Ishikawa (cell line): ENCODE data around the gene CSTF3.

ENCODE experiments used
- CEBPB ChIP-seq: IDR thresholded peaks from 2 replicates; pipeline ENCODE4 v1.6.1; 2012
- CREB1 ChIP-seq: IDR thresholded peaks from 2 replicates; pipeline ENCODE4 v1.6.1; 2012; ENCODE audit warnings: low read depth
- EGR1 ChIP-seq: IDR thresholded peaks from 2 replicates; pipeline ENCODE4 v1.6.1; 2012
- EP300 ChIP-seq: IDR thresholded peaks from 2 replicates; pipeline ENCODE4 v1.6.1; 2012; ENCODE audit warnings: borderline replicate concordance
- FOXM1 ChIP-seq: IDR thresholded peaks from 2 replicates; pipeline ENCODE4 v1.6.1; 2012; ENCODE audit warnings: low read depth, borderline replicate concordance
- NFIC ChIP-seq: IDR thresholded peaks from 2 replicates; pipeline ENCODE4 v1.6.1; 2012
- RAD21 ChIP-seq: IDR thresholded peaks from 2 replicates; pipeline ENCODE4 v1.6.1; 2012; ENCODE audit warnings: low read depth
- TAF1 ChIP-seq: IDR thresholded peaks from 2 replicates; pipeline ENCODE4 v1.6.1; 2012; ENCODE audit warnings: low read depth, mild to moderate bottlenecking
- TCF12 ChIP-seq: IDR thresholded peaks from 2 replicates; pipeline ENCODE4 v1.6.1; 2012; ENCODE audit warnings: low read depth
- TEAD4 ChIP-seq: IDR thresholded peaks from 2 replicates; pipeline ENCODE4 v1.6.1; 2012
- YY1 ChIP-seq: IDR thresholded peaks from 2 replicates; pipeline ENCODE4 v1.6.1; 2012; ENCODE audit warnings: low read depth
- ZBTB7A ChIP-seq: IDR thresholded peaks from 2 replicates; pipeline ENCODE4 v1.6.1; 2012; ENCODE audit warnings: low read depth
- TF ChIP-seq, protein P1 (sequence below): IDR thresholded peaks from 2 replicates; pipeline ENCODE4 v1.6.1; 2012; ENCODE audit warnings: low read depth, mild to moderate bottlenecking
- TF ChIP-seq, protein P2 (sequence below): IDR thresholded peaks from 2 replicates; pipeline ENCODE4 v1.6.1; 2012
- TF ChIP-seq, protein P3 (sequence below): IDR thresholded peaks from 2 replicates; pipeline ENCODE4 v1.6.1; 2012

CSTF3 gene

DNA sequence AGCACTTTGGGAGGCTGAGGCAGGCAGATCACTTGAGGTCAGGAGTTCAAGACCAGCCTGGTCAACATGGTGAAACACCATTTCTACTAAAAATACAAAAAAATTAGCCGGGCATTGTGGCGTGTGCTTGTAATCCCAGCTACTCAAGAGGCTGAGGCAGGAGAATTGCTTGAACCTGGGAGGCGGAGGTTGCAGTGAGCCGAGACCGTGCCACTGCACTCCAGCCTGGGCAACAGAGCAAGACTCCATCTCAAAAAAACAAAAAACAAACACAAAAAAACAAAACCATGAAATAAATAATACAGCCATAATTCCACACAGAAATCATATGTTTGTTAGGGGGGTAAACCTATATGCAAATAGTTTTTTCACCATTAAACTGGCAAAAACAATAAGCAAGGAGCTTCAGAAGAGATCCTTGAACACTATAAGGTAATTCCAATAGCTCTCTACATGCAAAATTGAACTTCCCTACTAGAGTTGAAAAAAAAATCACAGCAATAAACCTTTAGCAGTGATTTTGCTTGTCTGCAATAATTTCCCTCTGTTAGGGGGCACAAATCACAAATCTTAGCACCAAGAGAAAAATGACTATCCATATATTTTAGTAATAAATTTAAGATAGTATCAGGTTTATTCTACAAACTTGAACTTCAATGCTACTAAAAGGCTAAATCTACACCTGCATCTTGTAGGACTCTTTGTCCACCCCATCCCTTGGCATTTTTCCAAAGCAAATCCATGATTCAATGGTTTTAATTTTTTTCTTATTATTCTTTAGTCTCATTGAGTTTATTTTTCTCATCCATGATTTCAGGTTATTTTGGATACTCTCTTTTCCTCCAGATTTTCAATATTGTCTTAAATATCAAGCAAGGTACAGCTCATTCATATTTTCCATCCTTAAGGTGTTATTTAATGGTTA lies 3.9 kb downstream of the CSTF3 start:
- TF ChIP-seq EGR1 (no peak), FOXM1 (no peak), EP300 (no peak), TCF12 (no peak), TEAD4 (no peak)

DNA sequence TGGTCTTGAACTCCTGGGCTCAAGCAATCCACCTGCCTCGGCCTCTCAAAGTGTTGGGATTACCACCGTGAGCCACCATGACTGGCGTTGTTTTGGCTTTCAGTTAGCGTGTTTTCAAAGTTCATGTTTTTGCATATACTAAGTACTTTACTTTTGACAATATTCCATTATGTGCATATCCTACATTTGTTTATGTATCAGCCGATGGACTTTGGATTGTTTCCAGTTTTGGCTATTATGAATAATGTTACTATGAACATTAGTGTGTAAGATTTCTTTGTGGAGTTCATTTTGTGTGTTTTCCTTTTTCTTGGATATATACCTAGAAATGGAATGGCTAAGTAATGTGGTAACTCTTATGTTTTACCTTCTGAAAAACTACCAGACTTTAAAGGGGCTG lies 9.9 kb downstream of the CSTF3 start:
- no peak for TF ChIP-seq ZBTB7A
- TF ChIP-seq TAF1 = no peak
- no peak for TF ChIP-seq RAD21
- TF ChIP-seq, protein P1, sequence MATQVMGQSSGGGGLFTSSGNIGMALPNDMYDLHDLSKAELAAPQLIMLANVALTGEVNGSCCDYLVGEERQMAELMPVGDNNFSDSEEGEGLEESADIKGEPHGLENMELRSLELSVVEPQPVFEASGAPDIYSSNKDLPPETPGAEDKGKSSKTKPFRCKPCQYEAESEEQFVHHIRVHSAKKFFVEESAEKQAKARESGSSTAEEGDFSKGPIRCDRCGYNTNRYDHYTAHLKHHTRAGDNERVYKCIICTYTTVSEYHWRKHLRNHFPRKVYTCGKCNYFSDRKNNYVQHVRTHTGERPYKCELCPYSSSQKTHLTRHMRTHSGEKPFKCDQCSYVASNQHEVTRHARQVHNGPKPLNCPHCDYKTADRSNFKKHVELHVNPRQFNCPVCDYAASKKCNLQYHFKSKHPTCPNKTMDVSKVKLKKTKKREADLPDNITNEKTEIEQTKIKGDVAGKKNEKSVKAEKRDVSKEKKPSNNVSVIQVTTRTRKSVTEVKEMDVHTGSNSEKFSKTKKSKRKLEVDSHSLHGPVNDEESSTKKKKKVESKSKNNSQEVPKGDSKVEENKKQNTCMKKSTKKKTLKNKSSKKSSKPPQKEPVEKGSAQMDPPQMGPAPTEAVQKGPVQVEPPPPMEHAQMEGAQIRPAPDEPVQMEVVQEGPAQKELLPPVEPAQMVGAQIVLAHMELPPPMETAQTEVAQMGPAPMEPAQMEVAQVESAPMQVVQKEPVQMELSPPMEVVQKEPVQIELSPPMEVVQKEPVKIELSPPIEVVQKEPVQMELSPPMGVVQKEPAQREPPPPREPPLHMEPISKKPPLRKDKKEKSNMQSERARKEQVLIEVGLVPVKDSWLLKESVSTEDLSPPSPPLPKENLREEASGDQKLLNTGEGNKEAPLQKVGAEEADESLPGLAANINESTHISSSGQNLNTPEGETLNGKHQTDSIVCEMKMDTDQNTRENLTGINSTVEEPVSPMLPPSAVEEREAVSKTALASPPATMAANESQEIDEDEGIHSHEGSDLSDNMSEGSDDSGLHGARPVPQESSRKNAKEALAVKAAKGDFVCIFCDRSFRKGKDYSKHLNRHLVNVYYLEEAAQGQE = no peak
- TF ChIP-seq EP300 = no peak
- TF ChIP-seq, protein P2, sequence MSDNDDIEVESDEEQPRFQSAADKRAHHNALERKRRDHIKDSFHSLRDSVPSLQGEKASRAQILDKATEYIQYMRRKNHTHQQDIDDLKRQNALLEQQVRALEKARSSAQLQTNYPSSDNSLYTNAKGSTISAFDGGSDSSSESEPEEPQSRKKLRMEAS = no peak
- TF ChIP-seq FOXM1 = no peak
- TF ChIP-seq EGR1 = no peak
- TF ChIP-seq CEBPB = no peak

DNA sequence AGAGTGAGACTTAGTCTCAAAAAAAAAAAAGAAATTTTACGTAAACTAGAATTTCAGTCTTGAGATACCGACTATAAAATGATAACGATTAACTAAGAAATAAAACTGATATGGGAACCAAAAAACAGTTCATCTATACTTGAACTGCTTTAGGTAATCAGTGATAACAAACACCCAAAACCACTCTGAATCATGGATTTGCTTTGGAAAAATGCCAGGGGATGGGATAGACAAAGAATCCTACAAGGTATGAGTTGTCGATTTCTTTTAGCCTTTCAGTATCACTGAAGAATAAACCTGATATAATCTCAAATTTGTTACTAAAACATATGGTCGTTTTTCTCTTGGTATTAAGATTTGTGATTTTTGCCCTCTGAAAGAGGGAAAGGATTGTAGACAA lies 13.7 kb downstream of the CSTF3 start:
- TF ChIP-seq TAF1 = no peak
- TF ChIP-seq YY1 = no peak
- no peak for TF ChIP-seq CEBPB
- TF ChIP-seq, protein P1 = no peak
- no peak for TF ChIP-seq NFIC
- no peak for TF ChIP-seq EP300
- no peak for TF ChIP-seq RAD21
- no peak for TF ChIP-seq ZBTB7A
- no peak for TF ChIP-seq EGR1

DNA sequence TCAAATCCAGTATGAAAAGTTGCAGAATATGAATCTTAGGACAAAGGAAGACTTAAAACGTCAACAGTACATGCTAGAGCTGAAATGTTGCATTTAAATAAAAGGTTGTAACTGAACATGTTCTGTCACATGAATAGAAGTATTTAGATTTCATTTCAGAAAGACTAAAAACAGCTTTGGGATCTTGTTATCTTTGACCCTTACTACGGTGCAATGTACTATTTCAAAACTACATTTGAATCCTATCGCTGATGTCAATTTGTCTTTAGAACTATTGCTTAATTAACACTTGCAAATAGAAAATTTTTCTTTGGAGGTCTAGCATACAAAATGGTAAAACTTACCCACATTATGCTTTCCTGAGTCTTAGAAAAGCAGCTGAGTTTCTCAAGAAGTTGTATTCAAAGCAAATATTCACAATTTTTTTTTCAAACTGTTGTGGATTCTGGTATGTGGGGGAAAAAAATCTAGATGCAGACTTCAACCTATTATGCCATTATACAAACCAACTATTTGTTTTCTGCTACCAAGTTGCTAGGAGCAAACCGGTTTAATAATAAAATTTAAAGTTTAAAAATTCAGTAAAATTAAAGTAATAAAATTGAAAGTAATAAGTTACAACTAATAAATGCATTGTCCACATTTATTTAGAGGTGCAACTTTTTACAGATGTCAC lies 25.4 kb downstream of the CSTF3 start:
- TF ChIP-seq NFIC (no peak), FOXM1 (no peak), EP300 (no peak), TCF12 (no peak), EGR1 (no peak), ZBTB7A (no peak), RAD21 (no peak), TAF1 (no peak), CREB1 (no peak), YY1 (no peak), CEBPB (no peak), TEAD4 (no peak)
- TF ChIP-seq, protein P3, sequence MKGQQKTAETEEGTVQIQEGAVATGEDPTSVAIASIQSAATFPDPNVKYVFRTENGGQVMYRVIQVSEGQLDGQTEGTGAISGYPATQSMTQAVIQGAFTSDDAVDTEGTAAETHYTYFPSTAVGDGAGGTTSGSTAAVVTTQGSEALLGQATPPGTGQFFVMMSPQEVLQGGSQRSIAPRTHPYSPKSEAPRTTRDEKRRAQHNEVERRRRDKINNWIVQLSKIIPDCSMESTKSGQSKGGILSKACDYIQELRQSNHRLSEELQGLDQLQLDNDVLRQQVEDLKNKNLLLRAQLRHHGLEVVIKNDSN = no peak
- TF ChIP-seq, protein P2 = no peak
- TF ChIP-seq, protein P1 = no peak

DNA sequence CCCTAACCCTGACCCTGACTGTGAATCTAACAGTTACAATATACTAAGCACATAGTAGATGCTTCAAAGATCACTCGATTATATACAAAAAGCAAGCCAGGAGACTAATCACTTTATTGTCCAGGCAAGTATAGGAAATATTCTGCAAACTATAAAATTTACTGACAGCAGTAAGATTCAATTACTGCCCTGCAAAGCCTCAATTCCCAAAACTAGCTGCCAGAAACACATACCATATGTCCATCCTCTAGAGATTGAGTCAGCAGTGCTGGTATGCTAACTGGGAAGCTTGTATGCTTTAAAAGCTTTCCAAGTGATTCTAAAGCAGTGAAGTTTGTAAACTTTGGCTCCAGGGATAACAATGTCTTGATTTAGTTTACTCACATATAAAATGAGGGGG lies 26.1 kb downstream of the CSTF3 start:
- TF ChIP-seq TCF12 (no peak), EGR1 (no peak), CEBPB (no peak), NFIC (no peak), FOXM1 (no peak), TAF1 (no peak)
- TF ChIP-seq, protein P1 = no peak
